ENCODE results near the gene ALKAL2. TPM values are rescaled to one million over a fixed set of nuclear protein-coding genes. Genes with fewer than 3 reads are reported as not detected.

ALKAL2 gene
- total RNA-seq, 5 donors from 2014 or later (not counting 1 experiment from before 2014, with no cell fraction given), result 0.35 TPM; not detected in 4

DNA sequence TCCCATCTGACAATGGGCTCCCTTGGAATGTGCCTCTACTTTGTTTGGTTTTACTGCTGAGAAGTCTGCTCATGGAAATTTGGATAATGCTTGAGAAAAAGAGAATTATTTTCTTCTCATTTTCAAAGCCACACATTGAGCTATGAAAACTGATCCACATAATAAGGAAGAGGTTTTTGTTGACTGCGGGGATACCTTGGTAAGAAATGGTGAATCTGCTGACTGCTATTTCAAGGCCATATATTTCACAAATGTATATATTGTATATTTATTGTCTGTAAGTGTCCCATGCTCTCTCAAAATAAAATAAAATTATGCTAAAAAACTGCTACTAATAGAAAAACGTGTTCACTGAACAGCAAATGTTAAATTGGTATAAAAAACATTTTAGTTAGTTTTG is 39.2 kb downstream of the ALKAL2 start:
- Histone ChIP-seq H3K36me3 (ENCODE audit: control insufficient read depth in 2 of 2, extremely low read depth in 1 of 2, insufficient read depth in 1 of 2, low read length in 1 of 2) (peaks cover 0 to 34% of the 10 kb centered on the region in 2 donors), H3K27ac (ENCODE audit: low read length) (no peak overlapping the region), H3K4me3 (ENCODE audit: control insufficient read depth in 1 of 2, extremely low read depth in 1 of 2, low read length in 1 of 2) (no peak overlapping the region), H3K27me3 (replicated peaks in 1 of 2; ENCODE audit: control insufficient read depth in 2 of 2, extremely low read depth in 1 of 2, insufficient read depth in 2 of 2, low read length in 1 of 2) (no peaks in the 10 kb centered on the region), H3K9me3 (no peaks in the 10 kb centered on the region), H3K4me1 (ENCODE audit: control insufficient read depth in 1 of 2, extremely low read depth in 1 of 2, insufficient read depth in 2 of 2, low read length in 2 of 2) (peaks cover 0 to 4% of the 10 kb centered on the region in 2 experiments)
- DNase-seq (no peak), ATAC-seq (replicated peaks in 1 of 4) (no peak)
- Mint-ChIP-seq H3K27me3 (no peaks in the 10 kb centered on the region), H3K36me3 (peaks cover 38% of the 10 kb centered on the region), H3K9me3 (no peaks in the 10 kb centered on the region), H3K4me3 (no peak overlapping the region), H3K4me1 (peaks cover 6 to 7% (median 7%) of the 10 kb centered on the region in 3 donors), H3K27ac (no peak overlapping the region)
- CTCF ChIA-PET, result no interaction called here
- POLR2A ChIA-PET, result no interaction called here
- no CpG with 5 or more reads among the region's 2 CpGs for WGBS (ENCODE audit: insufficient coverage)

DNA sequence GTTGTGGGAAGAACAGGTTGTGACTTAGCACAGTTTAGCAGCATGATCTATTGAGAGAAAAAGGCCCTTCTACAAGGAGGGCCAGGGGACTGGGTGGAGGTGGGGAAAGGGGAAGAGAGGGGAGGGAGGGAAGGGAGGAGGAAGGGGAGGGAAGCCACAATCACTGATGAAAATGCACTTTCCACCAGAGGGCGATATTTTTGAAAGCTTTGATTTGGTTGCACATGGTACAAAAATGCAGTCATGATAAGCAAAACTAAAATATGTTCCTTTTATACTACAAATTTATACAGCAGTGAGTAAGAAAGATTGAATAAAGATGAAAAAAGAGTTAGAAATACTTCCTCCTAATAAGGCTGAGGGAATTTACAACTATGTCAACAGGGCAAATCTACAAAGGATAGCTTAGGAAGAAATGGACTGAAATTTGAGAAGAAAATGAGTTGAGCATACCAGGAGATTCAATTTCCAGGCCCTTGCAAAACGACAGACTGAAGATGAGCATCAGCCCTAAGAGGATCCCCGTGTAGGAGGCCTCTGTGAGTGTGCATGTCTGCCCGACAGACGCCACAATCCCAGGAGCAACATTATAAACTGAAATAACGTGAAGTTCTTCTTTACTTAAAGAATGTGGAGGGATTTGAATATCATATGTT is 41.3 kb downstream of the ALKAL2 start:
- ChIA-PET POLR2A (no interaction called here), CTCF (interaction anchor here (0.6 to 2.4 kb wide), 15 partner anchors 9 to 995 kb away, joined by 3 to 7 read pairs (median 4); no protein-coding TSS in a partner anchor)
- Histone ChIP-seq H3K27me3 (replicated peaks in 1 of 2; ENCODE audit: control insufficient read depth in 2 of 2, extremely low read depth in 1 of 2, insufficient read depth in 2 of 2, low read length in 1 of 2) (no peaks in the 10 kb centered on the region), H3K9me3 (no peaks in the 10 kb centered on the region), H3K4me3 (ENCODE audit: control insufficient read depth in 1 of 2, extremely low read depth in 1 of 2, low read length in 1 of 2) (no peak overlapping the region), H3K27ac (ENCODE audit: low read length) (no peak overlapping the region), H3K4me1 (ENCODE audit: control insufficient read depth in 1 of 2, extremely low read depth in 1 of 2, insufficient read depth in 2 of 2, low read length in 2 of 2) (peaks cover 0 to 4% of the 10 kb centered on the region in 2 experiments), H3K36me3 (ENCODE audit: control insufficient read depth in 2 of 2, extremely low read depth in 1 of 2, insufficient read depth in 1 of 2, low read length in 1 of 2) (peaks cover 0 to 41% of the 10 kb centered on the region in 2 donors)
- H3K36me3 Mint-ChIP-seq, result peaks cover 48% of the 10 kb centered on the region
- peaks cover 6 to 7% (median 7%) of the 10 kb centered on the region in 3 donors for H3K4me1 Mint-ChIP-seq
- no peaks in the 10 kb centered on the region for H3K27me3 Mint-ChIP-seq
- H3K4me3 Mint-ChIP-seq, result no peak overlapping the region
- peaks cover 0 to 8% (median 0%) of the 10 kb centered on the region in 3 donors for H3K9me3 Mint-ChIP-seq
- H3K27ac Mint-ChIP-seq, result no peak overlapping the region
- peak in 15 of 35 experiments; percentile 2 to 74 (median 21) for DNase-seq
- WGBS (ENCODE audit: insufficient coverage), result 70% methylated on average over 2 of the region's 6 CpGs
- peak in 2 of 4 experiments; percentile 52 to 57 for ATAC-seq (replicated peaks in 1 of 4)

DNA sequence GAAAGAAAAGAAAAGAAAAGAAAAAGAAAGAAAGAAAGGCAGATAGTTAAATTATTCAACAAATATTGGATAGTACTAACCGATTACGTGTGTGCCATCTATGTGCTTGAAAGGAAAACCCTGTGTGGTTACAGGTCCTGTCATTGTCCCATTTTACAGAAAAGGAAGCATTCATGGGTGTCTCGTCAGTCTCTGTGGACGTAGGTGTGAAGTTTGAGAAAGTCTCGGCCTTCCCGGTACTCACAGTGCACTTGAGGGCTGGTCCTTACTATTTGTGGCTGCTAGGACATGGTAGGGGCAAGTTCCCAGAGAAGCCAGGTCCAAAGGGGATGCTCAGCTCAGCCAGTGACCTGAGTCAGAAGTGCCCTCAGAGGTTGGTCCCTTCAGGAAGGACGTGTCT is 43.3 kb downstream of the ALKAL2 start:
- Mint-ChIP-seq H3K36me3 (peaks cover 61% of the 10 kb centered on the region), H3K27ac (no peak overlapping the region), H3K4me3 (no peak overlapping the region), H3K27me3 (no peaks in the 10 kb centered on the region), H3K9me3 (peaks cover 0 to 12% (median 0%) of the 10 kb centered on the region in 3 donors), H3K4me1 (peaks cover 6 to 7% (median 7%) of the 10 kb centered on the region in 3 donors)
- H3K9me3 ChIP-seq, result no peaks in the 10 kb centered on the region
- H3K27me3 ChIP-seq (replicated peaks in 1 of 2; ENCODE audit: control insufficient read depth in 2 of 2, extremely low read depth in 1 of 2, insufficient read depth in 2 of 2, low read length in 1 of 2), result no peaks in the 10 kb centered on the region
- POLR2A ChIA-PET, result no interaction called here
- 79% methylated on average over 3 of the region's 7 CpGs for WGBS (ENCODE audit: insufficient coverage)
- H3K4me1 ChIP-seq (ENCODE audit: control insufficient read depth in 1 of 2, extremely low read depth in 1 of 2, insufficient read depth in 2 of 2, low read length in 2 of 2), result peaks cover 0 to 4% of the 10 kb centered on the region in 2 experiments
- no peak for ATAC-seq (replicated peaks in 1 of 4)
- no peak for DNase-seq
- H3K36me3 ChIP-seq (ENCODE audit: control insufficient read depth in 2 of 2, extremely low read depth in 1 of 2, insufficient read depth in 1 of 2, low read length in 1 of 2), result peaks cover 0 to 44% of the 10 kb centered on the region in 2 donors
- H3K4me3 ChIP-seq (ENCODE audit: control insufficient read depth in 1 of 2, extremely low read depth in 1 of 2, low read length in 1 of 2), result no peak overlapping the region
- CTCF ChIA-PET, result no interaction called here
- H3K27ac ChIP-seq (ENCODE audit: low read length), result no peak overlapping the region

DNA sequence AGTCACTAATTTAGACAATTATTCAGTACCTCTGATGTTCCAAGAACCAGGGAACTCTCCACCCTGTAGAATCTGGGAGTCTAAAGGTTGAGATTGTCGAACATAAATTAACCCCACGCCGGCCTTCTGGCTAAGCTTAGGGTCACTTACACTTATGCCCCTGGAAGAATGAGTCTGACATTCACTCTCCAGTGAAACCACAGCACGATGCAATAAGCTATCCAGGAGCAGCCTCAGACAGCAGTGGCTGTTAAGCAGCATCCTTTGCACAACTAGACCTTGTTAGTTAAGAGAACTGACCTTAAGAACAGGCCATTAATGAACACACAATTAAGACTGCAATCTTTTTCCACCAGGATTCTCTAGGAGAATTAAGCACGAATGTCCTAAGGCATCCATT is 49.0 kb downstream of the ALKAL2 start:
- H3K4me1 Mint-ChIP-seq, result peaks cover 11 to 13% (median 11%) of the 10 kb centered on the region in 3 donors
- H3K4me1 ChIP-seq (ENCODE audit: control insufficient read depth in 1 of 2, extremely low read depth in 1 of 2, insufficient read depth in 2 of 2, low read length in 2 of 2), result peaks cover 0 to 12% of the 10 kb centered on the region in 2 experiments
- no peak overlapping the region for H3K27ac ChIP-seq (ENCODE audit: low read length)
- H3K27me3 ChIP-seq (replicated peaks in 1 of 2; ENCODE audit: control insufficient read depth in 2 of 2, extremely low read depth in 1 of 2, insufficient read depth in 2 of 2, low read length in 1 of 2), result no peaks in the 10 kb centered on the region
- DNase-seq, result no peak
- H3K36me3 Mint-ChIP-seq, result peaks cover 63% of the 10 kb centered on the region
- POLR2A ChIA-PET, result no interaction called here
- no peak overlapping the region for H3K27ac Mint-ChIP-seq
- H3K36me3 ChIP-seq (ENCODE audit: control insufficient read depth in 2 of 2, extremely low read depth in 1 of 2, insufficient read depth in 1 of 2, low read length in 1 of 2), result peaks cover 0 to 31% of the 10 kb centered on the region in 2 donors
- H3K4me3 ChIP-seq (ENCODE audit: control insufficient read depth in 1 of 2, extremely low read depth in 1 of 2, low read length in 1 of 2), result no peak overlapping the region
- no peak for ATAC-seq (replicated peaks in 1 of 4)
- no peaks in the 10 kb centered on the region for H3K9me3 ChIP-seq
- no peaks in the 10 kb centered on the region for H3K27me3 Mint-ChIP-seq
- H3K9me3 Mint-ChIP-seq, result peaks cover 0 to 12% (median 0%) of the 10 kb centered on the region in 3 donors
- WGBS (ENCODE audit: insufficient coverage), result 96% methylated on average over 4 of the region's 5 CpGs
- H3K4me3 Mint-ChIP-seq, result no peak overlapping the region
- CTCF ChIA-PET, result no interaction called here

DNA sequence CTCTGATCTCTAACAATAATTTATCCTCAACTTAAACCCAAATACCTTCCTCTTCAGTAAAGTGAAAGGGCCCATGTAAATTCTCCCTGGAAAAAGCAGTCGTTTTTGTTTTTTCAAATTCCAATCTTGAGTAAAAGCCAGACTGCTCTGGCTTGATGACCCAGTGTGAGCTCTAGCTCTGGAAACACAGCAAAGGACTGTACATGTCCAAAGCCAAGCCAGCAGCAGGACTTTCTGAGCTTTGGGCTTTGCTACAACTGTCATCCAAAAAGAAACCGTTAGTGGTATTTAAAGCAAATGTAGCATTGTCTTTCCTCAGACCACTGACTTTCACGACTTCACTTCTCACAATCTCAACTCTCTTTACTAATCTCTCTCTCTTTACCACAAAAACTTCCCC is 49.5 kb downstream of the ALKAL2 start:
- Mint-ChIP-seq H3K4me3 (no peak overlapping the region), H3K27me3 (no peaks in the 10 kb centered on the region), H3K36me3 (peaks cover 62% of the 10 kb centered on the region), H3K9me3 (peaks cover 0 to 12% (median 0%) of the 10 kb centered on the region in 3 donors), H3K27ac (no peak overlapping the region), H3K4me1 (peaks cover 11 to 13% (median 11%) of the 10 kb centered on the region in 3 donors)
- CTCF ChIA-PET, result interaction anchor here in 1 of 2 donors (0.7 kb wide), 1 partner anchor 415 kb away, joined by 4 read pairs; no protein-coding TSS in a partner anchor
- Histone ChIP-seq H3K4me3 (ENCODE audit: control insufficient read depth in 1 of 2, extremely low read depth in 1 of 2, low read length in 1 of 2) (no peak overlapping the region), H3K4me1 (ENCODE audit: control insufficient read depth in 1 of 2, extremely low read depth in 1 of 2, insufficient read depth in 2 of 2, low read length in 2 of 2) (peaks cover 0 to 12% of the 10 kb centered on the region in 2 experiments), H3K36me3 (ENCODE audit: control insufficient read depth in 2 of 2, extremely low read depth in 1 of 2, insufficient read depth in 1 of 2, low read length in 1 of 2) (peaks cover 0 to 26% of the 10 kb centered on the region in 2 donors), H3K27me3 (replicated peaks in 1 of 2; ENCODE audit: control insufficient read depth in 2 of 2, extremely low read depth in 1 of 2, insufficient read depth in 2 of 2, low read length in 1 of 2) (no peaks in the 10 kb centered on the region), H3K9me3 (no peaks in the 10 kb centered on the region), H3K27ac (ENCODE audit: low read length) (no peak overlapping the region)
- ATAC-seq (replicated peaks in 1 of 4), result no peak
- no peak for DNase-seq
- POLR2A ChIA-PET, result interaction anchor here in 1 of 2 donors (0.6 kb wide), 1 partner anchor 45 kb away, joined by 7 read pairs; no protein-coding TSS in a partner anchor
- WGBS (ENCODE audit: insufficient coverage), result 73% methylated on average over 1 of the region's 3 CpGs

DNA sequence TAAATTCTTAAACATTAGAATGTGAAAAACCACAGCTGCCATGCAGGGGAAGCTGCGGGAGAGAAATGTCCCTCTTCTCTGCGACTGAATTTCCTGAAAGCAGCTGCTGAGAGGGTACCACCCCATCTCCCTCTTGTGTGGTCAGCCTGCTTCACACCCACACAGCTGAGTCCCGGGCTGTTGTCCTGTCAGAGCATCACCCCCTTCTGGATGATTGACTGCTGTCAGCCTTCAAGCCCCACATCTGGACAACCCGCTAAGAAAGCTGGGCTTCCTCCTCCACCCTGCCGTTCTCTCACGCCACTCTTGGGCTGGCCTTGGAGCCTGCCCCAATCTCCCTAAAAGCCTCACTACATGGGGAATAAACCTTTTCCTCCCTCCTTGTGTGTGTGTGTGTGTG is 50.0 kb downstream of the ALKAL2 start:
- Histone ChIP-seq H3K4me3 (ENCODE audit: control insufficient read depth in 1 of 2, extremely low read depth in 1 of 2, low read length in 1 of 2) (no peak overlapping the region), H3K27me3 (replicated peaks in 1 of 2; ENCODE audit: control insufficient read depth in 2 of 2, extremely low read depth in 1 of 2, insufficient read depth in 2 of 2, low read length in 1 of 2) (no peaks in the 10 kb centered on the region), H3K36me3 (ENCODE audit: control insufficient read depth in 2 of 2, extremely low read depth in 1 of 2, insufficient read depth in 1 of 2, low read length in 1 of 2) (peaks cover 0 to 21% of the 10 kb centered on the region in 2 donors), H3K27ac (ENCODE audit: low read length) (no peak overlapping the region), H3K4me1 (ENCODE audit: control insufficient read depth in 1 of 2, extremely low read depth in 1 of 2, insufficient read depth in 2 of 2, low read length in 2 of 2) (peaks cover 0 to 12% of the 10 kb centered on the region in 2 experiments), H3K9me3 (no peaks in the 10 kb centered on the region)
- WGBS (ENCODE audit: insufficient coverage), result 34% methylated on average over 4 of the region's 6 CpGs
- peak in 4 of 35 experiments; percentile 9 to 20 (median 16) for DNase-seq
- Mint-ChIP-seq H3K36me3 (peaks cover 62% of the 10 kb centered on the region), H3K4me1 (peaks cover 11 to 13% (median 11%) of the 10 kb centered on the region in 3 donors), H3K27me3 (no peaks in the 10 kb centered on the region), H3K27ac (no peak overlapping the region), H3K9me3 (peaks cover 0 to 10% (median 0%) of the 10 kb centered on the region in 3 donors), H3K4me3 (no peak overlapping the region)
- CTCF ChIA-PET, result interaction anchor here in 1 of 2 donors (0.7 kb wide), 1 partner anchor 415 kb away, joined by 4 read pairs; no protein-coding TSS in a partner anchor
- ATAC-seq (replicated peaks in 1 of 4), result no peak
- POLR2A ChIA-PET, result interaction anchor here (0.6 kb wide), 2 partner anchors 44 kb away, joined by 4 to 7 read pairs; no protein-coding TSS in a partner anchor
